Bone marrow (tissue), 2 donors: ENCODE measurements around the gene FAM120A.
A peak's percentile ranks its signal among the peaks of the same experiment; 100 is the strongest.

Experiments
- DNase-seq, 2 donors: peaks; one replicate each; lab custom pipeline; 2025; lab: John Stamatoyannopoulos, UW

FAM120A gene

DNA sequence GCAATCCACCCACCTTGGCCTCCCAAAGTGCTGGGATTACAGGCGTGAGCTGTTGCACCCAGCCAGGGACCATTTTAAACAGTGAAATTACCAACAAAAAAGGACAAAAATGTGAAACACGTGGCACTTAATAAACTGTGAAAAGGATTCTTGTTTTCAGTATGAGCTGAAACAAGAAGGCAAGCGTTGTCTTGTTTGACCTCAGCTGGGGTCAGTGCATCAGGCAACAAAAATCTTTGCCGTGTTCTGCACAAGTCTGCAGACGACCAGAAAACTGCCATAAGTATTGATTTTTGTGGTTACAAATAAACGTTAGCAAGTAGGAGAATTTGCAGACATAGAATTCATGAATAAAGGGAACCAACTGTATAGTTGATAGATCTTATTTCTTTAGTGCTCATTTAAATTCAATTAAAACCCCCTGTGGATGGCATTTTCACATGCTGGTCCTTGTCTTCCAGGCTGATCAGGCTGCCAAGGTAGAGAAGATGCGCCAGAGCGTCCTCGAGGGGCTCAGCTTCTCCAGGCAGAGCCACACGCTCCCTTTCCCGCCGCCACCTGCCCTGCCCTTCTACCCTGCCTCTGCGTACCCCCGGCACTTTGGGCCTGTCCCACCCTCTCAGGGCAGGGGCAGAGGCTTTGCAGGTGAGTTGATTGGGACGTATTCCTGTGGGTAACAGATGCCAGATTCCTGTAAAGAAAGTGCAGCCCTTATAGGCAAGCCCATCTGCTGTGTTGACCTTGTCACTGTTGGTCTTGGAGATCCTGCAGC lies 106.1 kb downstream of the FAM120A start:
- no peak for DNase-seq

- DNase-seq = no peak
Measured at GRCh38 chr9:93558503-93558902, 107.0 kb downstream of the FAM120A start.

DNA sequence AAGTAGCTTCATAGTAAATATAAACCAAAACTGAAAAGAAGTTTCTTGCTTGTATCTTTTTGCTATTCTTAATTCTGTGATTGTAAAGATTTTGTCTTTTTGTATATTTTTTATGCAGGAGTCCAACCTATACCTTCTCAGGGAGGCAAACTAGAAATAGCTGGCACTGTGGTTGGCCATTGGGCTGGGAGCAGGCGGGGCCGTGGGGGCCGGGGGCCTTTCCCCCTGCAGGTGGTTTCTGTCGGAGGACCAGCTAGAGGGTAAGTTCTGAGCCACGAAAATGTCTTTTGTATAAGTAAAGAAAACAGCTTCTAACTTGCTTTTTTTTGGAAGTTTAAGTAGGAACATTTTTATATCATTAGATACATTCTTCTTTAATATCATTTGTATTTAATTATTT lies 109.5 kb downstream of the FAM120A start:
- DNase-seq = no peak

GRCh38 chr9:93562157-93562556 lies 110.7 kb downstream of the FAM120A start:
- DNase-seq = no peak

DNA sequence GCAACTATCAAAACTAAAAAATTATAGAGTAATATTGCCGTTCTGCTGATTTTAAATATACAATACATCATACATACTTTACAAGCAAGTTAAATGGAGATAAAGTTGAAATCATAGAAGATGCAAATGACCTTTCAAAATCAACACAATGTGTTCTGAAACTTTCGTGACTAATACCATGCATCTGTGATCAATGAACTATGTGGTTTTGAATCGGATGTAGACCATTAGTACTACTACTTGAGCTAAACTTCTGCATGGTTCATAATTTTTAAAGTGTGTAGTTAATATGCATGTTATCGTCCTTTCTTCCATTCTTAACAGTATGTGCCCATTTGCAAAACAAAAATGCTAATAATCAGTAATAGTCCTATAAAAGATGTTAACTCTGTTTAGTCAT lies 113.6 kb downstream of the FAM120A start:
- no peak for DNase-seq

DNA sequence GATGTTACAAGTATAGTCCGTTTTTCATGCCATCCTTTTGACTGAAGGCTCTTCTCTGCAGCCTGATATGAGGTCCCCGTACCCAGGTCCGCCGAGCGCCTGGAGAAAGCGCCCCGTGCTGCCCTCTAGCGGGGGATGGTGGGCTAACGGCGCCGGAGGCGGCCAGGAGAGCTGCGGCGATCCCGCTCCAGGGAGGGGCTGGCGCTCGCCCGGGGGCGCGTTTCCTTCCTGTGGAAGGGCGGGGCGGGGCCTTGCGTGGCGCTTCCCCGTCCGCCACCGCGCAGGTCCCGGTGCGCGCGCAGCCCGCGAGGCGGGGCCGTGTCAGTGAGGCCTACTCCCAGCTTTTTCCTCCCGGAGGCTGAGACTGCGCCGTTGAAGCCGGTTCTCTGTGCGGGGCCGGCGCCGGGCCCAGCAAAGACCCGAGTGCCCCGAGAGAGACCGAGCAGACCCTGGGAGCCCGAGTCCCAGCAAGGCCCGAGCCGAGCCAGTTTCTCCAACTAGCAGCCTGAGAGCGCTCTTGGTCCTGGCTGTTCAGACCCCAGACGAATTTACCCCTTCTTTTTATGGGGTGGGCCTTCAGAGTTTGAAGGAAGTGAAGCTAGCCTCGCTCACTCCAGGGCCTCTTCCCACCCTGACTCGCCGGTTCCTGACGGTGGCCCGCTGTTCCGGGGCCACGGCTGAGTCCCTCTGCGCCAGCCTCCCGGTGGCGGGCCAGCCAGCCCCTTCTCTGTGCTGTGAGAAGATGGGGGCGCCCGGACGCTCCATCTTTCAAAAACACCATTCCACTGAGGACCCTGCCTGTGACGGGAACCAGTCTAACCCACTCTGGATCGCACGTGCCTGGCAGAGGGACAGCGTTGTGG lies 115.2 kb downstream of the FAM120A start:
- peak; percentile 94 to 99 for DNase-seq

DNA sequence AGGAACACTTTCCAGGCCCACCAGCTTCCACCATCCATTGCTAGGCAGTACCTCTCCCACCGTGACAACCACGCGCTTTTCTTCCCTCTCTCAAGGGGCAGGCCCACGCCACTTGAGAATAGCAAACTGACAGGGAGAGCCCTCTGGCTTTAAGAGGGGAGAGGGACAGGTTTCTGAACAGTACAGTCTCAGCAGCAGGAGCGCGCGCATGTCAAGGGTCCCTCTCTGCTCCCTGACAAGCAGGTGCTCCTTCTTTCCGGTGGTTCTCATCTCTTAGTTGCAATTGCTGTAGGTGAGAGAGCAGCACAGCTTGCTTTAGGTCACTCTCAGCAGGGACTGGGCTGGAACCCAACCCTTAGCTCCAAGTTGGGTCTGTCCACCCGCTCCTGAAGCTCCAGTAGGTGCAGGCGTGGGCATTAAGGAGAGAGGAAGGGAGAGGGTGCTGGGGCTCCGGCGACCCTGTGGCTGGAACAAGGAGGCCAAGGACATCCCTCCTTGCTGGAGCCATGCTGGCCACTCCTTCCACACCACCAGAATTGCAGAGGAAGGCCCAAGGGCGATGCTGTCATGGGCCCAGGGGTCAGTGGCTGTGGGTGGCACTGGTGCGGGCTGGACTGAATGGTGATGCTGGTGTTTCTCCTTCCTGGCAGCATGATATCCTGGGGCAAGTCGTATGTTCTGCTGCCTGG lies 115.9 kb downstream of the FAM120A start:
- DNase-seq = no peak

GRCh38 chr9:93568169-93568568 lies 116.7 kb downstream of the FAM120A start:
- no peak for DNase-seq

- DNase-seq = peak in 1 of 2 donors; percentile 36
Measured at GRCh38 chr9:93569621-93570174, 118.2 kb downstream of the FAM120A start.

DNA sequence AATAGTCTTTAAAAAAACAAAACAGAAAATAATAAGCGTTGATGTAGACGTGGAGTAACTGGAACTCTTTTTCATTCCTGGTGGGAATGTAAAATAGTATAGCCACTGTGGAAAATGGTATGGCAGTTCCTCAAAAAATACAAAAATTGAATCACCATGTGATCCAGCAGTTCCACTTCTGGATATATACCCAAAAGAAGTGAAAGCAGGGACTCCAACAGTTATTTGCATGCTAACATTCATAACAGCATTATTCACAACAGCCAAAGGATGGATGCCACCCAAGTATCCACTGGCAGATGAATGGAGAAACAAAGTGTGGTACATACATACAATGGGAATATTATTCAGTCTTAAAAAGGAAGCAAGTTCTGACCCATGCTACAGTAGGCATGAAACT lies 120.7 kb downstream of the FAM120A start:
- no peak for DNase-seq

- no peak for DNase-seq
Measured at GRCh38 chr9:93572636-93573515, 121.4 kb downstream of the FAM120A start.

DNA sequence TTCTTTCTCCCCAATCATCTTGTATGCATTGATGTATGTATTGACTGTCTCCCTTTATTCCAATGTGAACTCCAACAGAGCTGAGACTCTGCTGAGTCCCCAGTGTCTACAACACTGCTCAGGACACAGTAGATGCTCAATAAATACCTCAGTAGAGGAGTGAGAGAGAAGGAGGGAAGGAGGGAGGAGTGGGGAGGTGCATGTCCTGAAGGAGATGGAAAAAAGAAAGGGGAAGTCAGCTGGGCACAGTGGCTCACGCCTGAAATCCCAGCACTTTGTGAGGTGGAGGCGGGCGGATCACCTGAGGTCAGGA lies 122.0 kb downstream of the FAM120A start:
- DNase-seq = no peak

- DNase-seq = no peak
Measured at GRCh38 chr9:93574091-93574899, 122.8 kb downstream of the FAM120A start.

- DNase-seq = no peak
Measured at GRCh38 chr9:93574900-93575795, 123.7 kb downstream of the FAM120A start.

GRCh38 chr9:93575796-93576257 lies 124.3 kb downstream of the FAM120A start:
- DNase-seq = peak; percentile 63 to 71

GRCh38 chr9:93576258-93577077 lies 125.0 kb downstream of the FAM120A start, which contains the start of gene PHF2:
TSS of gene PHF2 (plus strand) at chr9:93576584. CDS start at chr9:93576774, 190 bp downstream.
- no peak for DNase-seq

DNA sequence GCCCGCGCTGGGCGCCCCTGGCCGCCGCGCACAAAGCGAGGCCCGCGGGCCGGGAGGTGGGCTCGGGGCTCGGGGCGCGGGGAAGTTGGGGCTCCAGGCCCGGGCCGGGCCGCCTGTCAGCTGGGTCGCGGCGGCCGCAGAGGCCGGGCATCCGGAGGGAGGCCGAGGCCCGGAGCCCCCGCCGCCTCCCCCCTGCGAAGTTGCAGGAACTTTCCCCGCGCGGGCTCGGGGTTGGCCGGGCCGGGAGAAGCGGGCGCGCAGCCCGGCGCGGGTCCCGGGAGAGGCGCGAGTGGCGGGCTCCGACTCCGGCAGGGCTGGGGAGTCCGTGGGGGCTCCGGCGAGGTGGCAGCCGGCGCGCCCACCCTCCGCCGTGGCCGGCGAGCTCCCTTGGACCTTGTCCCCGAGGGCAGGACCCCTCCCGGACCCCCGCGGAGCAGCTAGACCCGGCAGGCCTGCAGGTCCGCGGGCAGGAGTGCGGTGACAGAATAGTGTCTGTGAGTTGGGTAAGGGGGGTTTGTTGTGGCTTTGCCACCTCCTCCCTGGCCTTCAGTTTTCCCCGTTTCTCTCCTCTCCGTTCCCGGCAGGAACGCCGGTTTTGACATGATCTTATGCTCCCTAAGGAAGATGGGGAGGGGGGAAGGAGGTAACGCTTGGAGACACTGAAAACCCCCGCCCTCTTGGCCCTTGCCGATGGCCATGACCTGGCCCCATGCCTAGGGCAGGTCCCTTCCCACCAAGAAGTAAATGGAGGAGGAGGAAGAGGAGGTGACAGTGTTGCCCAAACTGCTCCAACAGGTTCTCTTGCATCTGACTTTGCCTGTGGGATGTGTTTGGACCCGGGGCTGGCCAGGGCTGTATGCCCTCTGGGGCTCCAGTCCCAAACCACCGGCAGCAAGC lies 125.8 kb downstream of the FAM120A start:
- DNase-seq = no peak
